ENCODE measurements around the gene NRARP. TPM values are rescaled to one million over a fixed set of nuclear protein-coding genes. Genes with fewer than 3 reads are reported as not detected.

NRARP gene
- polyA plus RNA-seq, 1 experiment: 0.22 TPM

- H3K9me3 ChIP-seq (ENCODE audit: control insufficient read depth, insufficient read depth, low read length): peaks cover 5% of the 10 kb centered on the region; the same call in 1 of the 2 replicates
- H3K27me3 ChIP-seq (ENCODE audit: control insufficient read depth, insufficient read depth, low read length): no peaks in the 10 kb centered on the region
- no peak for DNase-seq (ENCODE audit: low read depth, low spot score)
- H3K27ac ChIP-seq (ENCODE audit: low read depth, low read length): no peak overlapping the region
- no peak for TF ChIP-seq CTCF (IDR thresholded peaks at IDR 0.05; ENCODE audit: low read depth, low read length)
- POLR2A ChIA-PET: no interaction called here
- CTCF ChIA-PET: no interaction called here
- H3K4me3 ChIP-seq (ENCODE audit: low read depth, low read length): no peak overlapping the region
Measured at GRCh38 chr9:137281345-137282116, 20.5 kb downstream of the NRARP start.

GRCh38 chr9:137280474-137281344 lies 21.4 kb downstream of the NRARP start:
- ChIA-PET POLR2A (no interaction called here), CTCF (no interaction called here)
- Histone ChIP-seq H3K27me3 (ENCODE audit: control insufficient read depth, insufficient read depth, low read length) (no peaks in the 10 kb centered on the region), H3K9me3 (ENCODE audit: control insufficient read depth, insufficient read depth, low read length) (peaks cover 5% of the 10 kb centered on the region; the same call in 1 of the 2 replicates), H3K4me3 (ENCODE audit: low read depth, low read length) (no peak overlapping the region), H3K27ac (ENCODE audit: low read depth, low read length) (no peak overlapping the region)
- no peak for DNase-seq (ENCODE audit: low read depth, low spot score)
- peak; percentile 16; the same call in 1 of the 2 replicates for TF ChIP-seq CTCF (IDR thresholded peaks at IDR 0.05; ENCODE audit: low read depth, low read length)

GRCh38 chr9:137279741-137280473 lies 22.2 kb downstream of the NRARP start:
- Histone ChIP-seq H3K4me3 (ENCODE audit: low read depth, low read length) (no peak overlapping the region), H3K9me3 (ENCODE audit: control insufficient read depth, insufficient read depth, low read length) (peaks cover 5% of the 10 kb centered on the region; the same call in 1 of the 2 replicates), H3K27me3 (ENCODE audit: control insufficient read depth, insufficient read depth, low read length) (no peaks in the 10 kb centered on the region), H3K27ac (ENCODE audit: low read depth, low read length) (no peak overlapping the region)
- TF ChIP-seq CTCF (IDR thresholded peaks at IDR 0.05; ENCODE audit: low read depth, low read length): no peak
- ChIA-PET CTCF (no interaction called here), POLR2A (interaction anchor here (0.7 kb wide), 1 partner anchor 271 kb away, joined by 3 read pairs; no protein-coding TSS in a partner anchor)
- no peak for DNase-seq (ENCODE audit: low read depth, low spot score)

- Histone ChIP-seq H3K9me3 (ENCODE audit: control insufficient read depth, insufficient read depth, low read length) (peaks cover 5% of the 10 kb centered on the region; the same call in 1 of the 2 replicates), H3K27ac (ENCODE audit: low read depth, low read length) (no peak overlapping the region), H3K4me3 (ENCODE audit: low read depth, low read length) (peak overlapping the region; percentile 77), H3K27me3 (ENCODE audit: control insufficient read depth, insufficient read depth, low read length) (no peaks in the 10 kb centered on the region)
- ChIA-PET POLR2A (interaction anchor here (0.7 kb wide), 1 partner anchor 272 kb away, joined by 3 read pairs; no protein-coding TSS in a partner anchor), CTCF (no interaction called here)
- DNase-seq (ENCODE audit: low read depth, low spot score): no peak
- TF ChIP-seq CTCF (IDR thresholded peaks at IDR 0.05; ENCODE audit: low read depth, low read length): no peak
Measured at GRCh38 chr9:137278721-137279711, 23.1 kb downstream of the NRARP start.

Measured in AG04450 (cell line).